SK-N-SH (cell line): ENCODE data around the gene ST6GALNAC6. TPM values are rescaled to one million over a fixed set of nuclear protein-coding genes. Genes with fewer than 3 reads are reported as not detected.

Experiments
- CTCF ChIA-PET: fragments of 300-600, 350-600 bp; formaldehyde crosslinking; extraction: SDS; loops from one replicate; lab custom pipeline; 2021; lab: Yijun Ruan, JAX
- POLR2A ChIA-PET: fragments of 350-600 bp; sonication (Branson Sonifier 250); formaldehyde crosslinking; extraction: SDS; loops from one replicate; lab custom pipeline; 2020; ENCODE audit warnings: antibody characterized with exemption, inconsistent platforms; lab: Yijun Ruan, JAX
- DNase-seq: peaks from one replicate; pipeline ENCODE4 v3.0.0; 2012
- H2AFZ ChIP-seq: fragments of 200-600 bp; sonication (generic); 2 replicates; pipeline ENCODE4 v1.8.1; 2016; ENCODE audit warnings: antibody characterized with exemption, mild to moderate bottlenecking, low read depth
- H3F3A ChIP-seq: fragments of 200-600 bp; sonication (generic); replicated peaks from 2 replicates; pipeline ENCODE3; 2016; ENCODE audit warnings: antibody characterized with exemption, mild to moderate bottlenecking; ENCODE audit not compliant: insufficient read depth
- H3K27ac ChIP-seq, 2 experiments: fragments of 200-500 bp in 1 of 2; fragments of 200-600 bp in 1 of 2; sonication (Bioruptor generic) in 1 of 2; sonication (generic), shearing (Covaris generic) in 1 of 2; 2 replicates each; pipeline versions ENCODE4 v1.5.1 to v1.6.1; 2014 to 2016; ENCODE audit warnings: low read depth in 2 of 2, inconsistent platforms in 1 of 2, low read length in 1 of 2, mild to moderate bottlenecking in 1 of 2, mixed read lengths in 1 of 2
- H3K27me3 ChIP-seq: fragments of 200-600 bp; sonication (generic), shearing (Covaris generic); 2 replicates; pipeline ENCODE4 v1.6.1; 2016; ENCODE audit warnings: mixed run types; ENCODE audit not compliant: insufficient read depth
- H3K36me3 ChIP-seq, 2 experiments: fragments of 200-500 bp in 1 of 2; fragments of 200-600 bp in 1 of 2; sonication (Bioruptor generic) in 1 of 2; sonication (generic) in 1 of 2; replicated peaks in 1 of 2; 2 replicates each; pipeline versions ENCODE3 to v1.5.1; 2014 to 2016; ENCODE audit warnings: low read length in 1 of 2, mild to moderate bottlenecking in 1 of 2; ENCODE audit not compliant: insufficient read depth in 2 of 2, control insufficient read depth in 1 of 2
- H3K4me1 ChIP-seq, 2 experiments: fragments of 200-500 bp in 1 of 2; fragments of 200-600 bp in 1 of 2; sonication (Bioruptor generic) in 1 of 2; sonication (generic), shearing (Covaris generic) in 1 of 2; 2 replicates each; pipeline versions ENCODE4 v1.5.1 to v1.6.1; 2014 to 2016; ENCODE audit warnings: low read depth in 1 of 2, low read length in 1 of 2, mixed run types in 1 of 2; ENCODE audit not compliant: insufficient read depth in 2 of 2, control insufficient read depth in 1 of 2
- H3K4me2 ChIP-seq: fragments of 200-600 bp; sonication (generic), shearing (Covaris generic); 2 replicates; pipeline ENCODE4 v1.6.1; 2017; ENCODE audit warnings: mixed run types
- H3K4me3 ChIP-seq, 2 experiments: fragments of 200-500 bp in 1 of 2; fragments of 200-600 bp in 1 of 2; sonication (Bioruptor generic) in 1 of 2; sonication (generic), shearing (Covaris generic) in 1 of 2; 2 replicates each; pipeline versions ENCODE4 v1.5.1 to v1.8.1; 2014 to 2016; ENCODE audit warnings: low read depth in 2 of 2, inconsistent platforms in 1 of 2, low read length in 1 of 2, mild to moderate bottlenecking in 1 of 2, mixed read lengths in 1 of 2, moderate library complexity in 1 of 2
- H3K79me2 ChIP-seq: fragments of 200-600 bp; sonication (generic); 2 replicates; pipeline ENCODE4 v1.8.1; 2017; ENCODE audit warnings: mild to moderate bottlenecking; ENCODE audit not compliant: insufficient read depth
- H3K9ac ChIP-seq: fragments of 200-600 bp; sonication (generic); 2 replicates; pipeline ENCODE4 v1.6.1; 2017; ENCODE audit warnings: mixed run types
- H3K9me2 ChIP-seq: fragments of 200-600 bp; sonication (generic); 2 replicates; pipeline ENCODE4 v1.6.1; 2017; ENCODE audit warnings: mixed run types
- H3K9me3 ChIP-seq: fragments of 200-600 bp; sonication (generic); 2 replicates; pipeline ENCODE4 v1.6.1; 2017; ENCODE audit warnings: mixed run types, mild to moderate bottlenecking, moderate library complexity
- H4K20me1 ChIP-seq: fragments of 200-600 bp; sonication (generic); 2 replicates; pipeline ENCODE4 v1.6.1; 2017; ENCODE audit warnings: mild to moderate bottlenecking, mixed run types; ENCODE audit not compliant: insufficient read depth
- ELF1 ChIP-seq: IDR thresholded peaks from 2 replicates; pipeline ENCODE4 v1.4.0; 2012
- EZH2phosphoT487 ChIP-seq: fragments of 200-600 bp; sonication (generic); IDR thresholded peaks from 2 replicates; pipeline ENCODE4 v1.6.1; 2017; ENCODE audit warnings: low read depth, mixed run types, mild to moderate bottlenecking, antibody characterized with exemption, moderate library complexity, borderline replicate concordance
- FOSL2 ChIP-seq: IDR thresholded peaks from 2 replicates; pipeline ENCODE4 v1.4.0; 2012; ENCODE audit warnings: low read depth, mild to moderate bottlenecking, moderate library complexity, borderline replicate concordance
- FOXM1 ChIP-seq: IDR thresholded peaks from 2 replicates; pipeline ENCODE4 v1.4.0; 2012; ENCODE audit warnings: low read depth, mild to moderate bottlenecking
- GATA2 ChIP-seq: sonication (generic); formaldehyde crosslinking; IDR thresholded peaks from 2 replicates; pipeline ENCODE4 v1.5.0; 2020; ENCODE audit warnings: mild to moderate bottlenecking, missing genetic modification reagents
- JUND ChIP-seq: IDR thresholded peaks from 2 replicates; pipeline ENCODE4 v1.4.0; 2012
- MEF2A ChIP-seq: IDR thresholded peaks from 2 replicates; pipeline ENCODE4 v1.4.0; 2012; ENCODE audit warnings: low read depth, borderline replicate concordance
- NRF1 ChIP-seq: IDR thresholded peaks from 2 replicates; pipeline ENCODE4 v1.6.1; 2012; ENCODE audit warnings: low read depth, mild to moderate bottlenecking, low read length
- POLR2AphosphoS5 ChIP-seq: IDR thresholded peaks from 2 replicates; pipeline ENCODE4 v1.6.1; 2012; ENCODE audit warnings: low read depth, low read length
- RAD21 ChIP-seq: IDR thresholded peaks from 2 replicates; pipeline ENCODE4 v1.6.1; 2012; ENCODE audit warnings: mild to moderate bottlenecking, low read length
- RFX5 ChIP-seq: IDR thresholded peaks from 2 replicates; pipeline ENCODE4 v1.6.1; 2012; ENCODE audit warnings: mild to moderate bottlenecking, improper control_type of control experiment, low read length
- RXRA ChIP-seq: IDR thresholded peaks from 2 replicates; pipeline ENCODE4 v1.4.0; 2012; ENCODE audit warnings: low read depth, mild to moderate bottlenecking, borderline replicate concordance
- SIN3A ChIP-seq: IDR thresholded peaks from 2 replicates; pipeline ENCODE4 v1.6.1; 2012; ENCODE audit warnings: low read depth, mild to moderate bottlenecking, low read length, moderate library complexity, borderline replicate concordance
- USF1 ChIP-seq: IDR thresholded peaks from 2 replicates; pipeline ENCODE4 v1.4.0; 2012; ENCODE audit warnings: low read depth, borderline replicate concordance
- USF2 ChIP-seq: fragments of 150-350 bp; IDR thresholded peaks from 2 replicates; pipeline ENCODE4 v1.6.1; 2017; ENCODE audit warnings: antibody characterized with exemption, low read length, low read depth, borderline replicate concordance
- ZBTB33 ChIP-seq: IDR thresholded peaks from 2 replicates; pipeline ENCODE4 v1.4.0; 2012; ENCODE audit warnings: low read depth, borderline replicate concordance
- WGBS: methylation state at CpG from one replicate; pipeline ENCODE4 v1.1.6; 2017; ENCODE audit warnings: low lambda C conversion rate; 5-methylcytosine and 5-hydroxymethylcytosine counted together
- polyA plus RNA-seq, 3 experiments: library from polyadenylated mRNA; depleted of rRNA; stranded (reverse); fragments of >200 nt; gene quantifications; 2 replicates each; pipeline ENCODE4 v1.2.3, GENCODE V29; 2012

The ST6GALNAC6 gene
- polyA plus RNA-seq, 1 of the 3 experiments (the other 2 are of a cell fraction) = 34.8 TPM

GRCh38 chr9:127947841-127948710 is 48.7 kb upstream of the ST6GALNAC6 start:
- H3K79me2 ChIP-seq = peaks cover 8% of the 10 kb centered on the region; the same call in 1 of the 2 replicates
- H3K4me3 ChIP-seq = no peak overlapping the region
- H3K27ac ChIP-seq = peak overlapping the region in 1 of 2 experiments; percentile 40; a peak in 1 of 4 replicates
- H3K4me2 ChIP-seq = no peak overlapping the region
- H3K27me3 ChIP-seq = no peaks in the 10 kb centered on the region
- H3K9me3 ChIP-seq = no peaks in the 10 kb centered on the region
- WGBS = 86% methylated on average over 12 of the region's 17 CpGs
- no peak overlapping the region for H2AFZ ChIP-seq
- peaks cover 0 to 63% of the 10 kb centered on the region in 2 experiments; a peak in 1 of 4 replicates for H3K4me1 ChIP-seq
- H3K9me2 ChIP-seq = no peaks in the 10 kb centered on the region
- POLR2A ChIA-PET = interaction anchor here (1.3 kb wide), 1 partner anchor 31 kb away, joined by 3 read pairs; no protein-coding TSS in a partner anchor
- TF ChIP-seq RAD21 (no peak), SIN3A (no peak), FOXM1 (no peak), RFX5 (no peak), USF1 (no peak), EZH2phosphoT487 (no peak), GATA2 (no peak), NRF1 (no peak)
- TF ChIP-seq, all 33 proteins: peak for 0
- DNase-seq = no peak
- CTCF ChIA-PET = interaction anchor here (0.7 to 9.9 kb wide), 8 partner anchors 7 to 170 kb away, joined by 3 to 125 read pairs (median 4); partner anchors contain the start of gene NAIF1
- peaks cover 3% of the 10 kb centered on the region for H3F3A ChIP-seq
- H4K20me1 ChIP-seq = peaks cover 16% of the 10 kb centered on the region
- peaks cover 4 to 26% of the 10 kb centered on the region in 2 experiments for H3K36me3 ChIP-seq
- no peak overlapping the region for H3K9ac ChIP-seq

GRCh38 chr9:127946728-127947127 is 47.3 kb upstream of the ST6GALNAC6 start:
- H2AFZ ChIP-seq = no peak overlapping the region
- H3K36me3 ChIP-seq = peaks cover 4 to 40% of the 10 kb centered on the region in 2 experiments
- H3K9me2 ChIP-seq = no peaks in the 10 kb centered on the region
- no peak for DNase-seq
- peaks cover 8% of the 10 kb centered on the region; the same call in 1 of the 2 replicates for H4K20me1 ChIP-seq
- WGBS = 92% methylated on average over 2 of the region's 3 CpGs
- H3K9me3 ChIP-seq = no peaks in the 10 kb centered on the region
- no peaks in the 10 kb centered on the region; the same call in 1 of the 2 replicates for H3K79me2 ChIP-seq
- ChIA-PET POLR2A (no interaction called here), CTCF (interaction anchor here (2.0 to 10.3 kb wide), 4 partner anchors 9 to 171 kb away, joined by 6 to 219 read pairs (median 70); no protein-coding TSS in a partner anchor)
- H3K4me3 ChIP-seq = no peak overlapping the region
- peak overlapping the region in 1 of 2 experiments; percentile 5; a peak in 1 of 4 replicates for H3K27ac ChIP-seq
- H3K9ac ChIP-seq = no peak overlapping the region
- H3K4me1 ChIP-seq = peaks cover 0 to 69% of the 10 kb centered on the region in 2 experiments; a peak in 1 of 4 replicates
- H3K27me3 ChIP-seq = no peaks in the 10 kb centered on the region
- H3K4me2 ChIP-seq = no peak overlapping the region
- no peak for TF ChIP-seq MEF2A
- TF ChIP-seq RXRA = no peak
- TF ChIP-seq NRF1 = no peak
- no peak for TF ChIP-seq ELF1
- TF ChIP-seq RFX5 = no peak
- TF ChIP-seq FOSL2 = no peak
- no peak for TF ChIP-seq POLR2AphosphoS5
- TF ChIP-seq ZBTB33 = no peak
- no peak for TF ChIP-seq USF2
- TF ChIP-seq JUND = no peak
- peaks cover 3% of the 10 kb centered on the region for H3F3A ChIP-seq
